Esophagus muscularis mucosa (tissue), 3 donors: ENCODE measurements around the gene SETD2.

Source experiments
- CTCF ChIP-seq, 3 experiments: fragments of 200-600 bp in 2 of 3; fragments of 450-650 bp in 1 of 3; sonication (generic) in 2 of 3; IDR thresholded peaks; one replicate each; pipeline ENCODE4 v1.5.1; 2017 to 2019; ENCODE audit warnings: antibody characterized with exemption in 3 of 3, mild to moderate bottlenecking in 2 of 3, moderate library complexity in 1 of 3
- POLR2A ChIP-seq: fragments of 450-650 bp; IDR thresholded peaks from one replicate; pipeline ENCODE4 v1.6.1; 2017; ENCODE audit warnings: antibody characterized with exemption, moderate library complexity, mild to moderate bottlenecking, low read depth

DNA sequence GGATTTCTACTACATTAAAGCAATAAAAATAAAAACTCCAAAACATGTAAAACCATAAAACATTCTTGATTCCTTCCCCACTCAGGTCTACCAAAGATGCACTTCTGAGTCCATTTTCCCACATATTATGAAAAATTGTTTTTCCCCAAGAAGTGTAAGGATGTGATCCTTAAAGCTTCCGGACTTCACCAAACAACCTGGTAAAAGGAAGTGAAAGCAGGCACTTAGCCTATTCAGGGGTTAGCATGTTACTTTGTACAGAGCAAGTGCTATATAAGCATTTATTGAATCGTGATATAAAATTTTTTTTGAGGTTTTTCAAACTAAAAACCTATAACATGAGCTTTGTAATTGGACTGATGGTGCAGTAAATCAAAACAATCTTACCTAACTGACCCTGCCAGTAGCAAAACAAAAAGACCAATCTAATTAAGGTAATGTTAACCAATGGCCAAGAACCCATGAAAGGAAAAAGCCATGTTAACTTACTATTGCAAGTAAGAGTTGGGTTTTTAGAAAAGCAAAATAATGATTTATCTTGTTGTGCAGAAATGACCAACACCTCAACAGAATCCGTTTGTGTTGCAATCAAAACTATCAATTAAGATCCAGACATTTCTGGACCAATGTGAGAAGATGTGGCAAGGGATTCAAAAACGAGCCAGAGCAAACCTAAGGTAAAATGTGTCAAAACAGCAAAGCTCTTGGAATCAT, 1.8 kb downstream of the SETD2 start:
- TF ChIP-seq POLR2A (no peak), CTCF (IDR thresholded peaks at IDR 0.05) (no peak)
